Central memory CD8-positive, alpha-beta T cell (primary cell): ENCODE results near the gene CEP95.
"Not testable (repeated sequence)": the region's sequence is repeated elsewhere in the genome, so short reads cannot be mapped to it uniquely, and the experiment has no call there.

Experiments used
- ATAC-seq: fragments of 150-1000 bp; cut with Tn5 transposase; replicated peaks from 2 replicates; pipeline ENCODE4 v1.10.0; 2022; ENCODE audit warnings: mild to moderate bottlenecking, moderate FRiP score, moderate number of reproducible peaks; ENCODE audit not compliant: poor library complexity, severe bottlenecking; ENCODE audit errors: extremely low read depth
- DNase-seq, 2 donors: peaks; one replicate each; pipeline ENCODE4 v3.0.0; 2021; ENCODE audit warnings: low spot score in 2 of 2
- H3K27ac Mint-ChIP-seq: one replicate; pipeline ENCODE4 v1.8.0; 2022; ENCODE audit warnings: low read depth, mild to moderate bottlenecking, moderate library complexity, mixed read lengths
- H3K27me3 Mint-ChIP-seq: one replicate; pipeline ENCODE4 v1.8.0; 2022; ENCODE audit warnings: mixed read lengths
- H3K36me3 Mint-ChIP-seq: one replicate; pipeline ENCODE4 v1.8.0; 2022; ENCODE audit warnings: mild to moderate bottlenecking, moderate library complexity, mixed read lengths; ENCODE audit not compliant: insufficient read depth
- H3K4me1 Mint-ChIP-seq: one replicate; pipeline ENCODE4 v1.8.0; 2022; ENCODE audit warnings: mixed read lengths
- H3K4me3 Mint-ChIP-seq: one replicate; pipeline ENCODE4 v1.8.0; 2022; ENCODE audit warnings: mild to moderate bottlenecking, moderate library complexity, mixed read lengths
- H3K9me3 Mint-ChIP-seq: one replicate; pipeline ENCODE4 v1.8.0; 2022; ENCODE audit warnings: mixed read lengths

CEP95 gene

GRCh38 chr17:64477849-64478248, 28.9 kb upstream of the CEP95 start:
- no peaks in the 10 kb centered on the region for H3K27me3 Mint-ChIP-seq
- no peak overlapping the region for H3K4me3 Mint-ChIP-seq
- H3K27ac Mint-ChIP-seq: no peak overlapping the region
- peaks cover 20% of the 10 kb centered on the region for H3K36me3 Mint-ChIP-seq
- DNase-seq: no peak
- no peaks in the 10 kb centered on the region for H3K9me3 Mint-ChIP-seq
- peaks cover 5% of the 10 kb centered on the region for H3K4me1 Mint-ChIP-seq
- no peak for ATAC-seq

- no peak overlapping the region for H3K4me3 Mint-ChIP-seq
- H3K9me3 Mint-ChIP-seq: no peaks in the 10 kb centered on the region
- peak overlapping the region; percentile 22 for H3K27ac Mint-ChIP-seq
- peaks cover 36% of the 10 kb centered on the region for H3K36me3 Mint-ChIP-seq
- peaks cover 10% of the 10 kb centered on the region for H3K4me1 Mint-ChIP-seq
- no peaks in the 10 kb centered on the region for H3K27me3 Mint-ChIP-seq
- no peak for DNase-seq
- ATAC-seq: no peak
Observed at GRCh38 chr17:64480951-64481350, 25.8 kb upstream of the CEP95 start.

DNA sequence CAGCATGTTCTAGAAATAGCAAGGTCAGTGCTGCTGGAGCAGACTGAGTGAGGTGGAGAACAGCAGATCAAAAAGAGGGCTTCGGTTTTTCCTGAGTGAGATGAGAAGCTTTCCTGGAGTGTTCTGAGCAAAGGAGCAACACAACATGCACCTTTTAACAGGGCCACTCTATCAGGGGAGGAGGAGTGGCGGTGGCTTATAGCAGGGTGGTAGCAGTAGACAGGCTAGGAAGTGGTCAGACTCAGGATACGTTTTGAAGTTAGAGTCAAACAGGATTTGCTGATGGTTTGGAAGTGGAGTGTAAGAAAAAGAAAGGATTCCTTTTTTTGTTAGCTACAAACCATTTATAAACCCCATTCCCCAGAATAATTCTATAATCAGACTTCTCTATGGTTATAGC, 22.4 kb upstream of the CEP95 start:
- no peaks in the 10 kb centered on the region for H3K27me3 Mint-ChIP-seq
- peaks cover 10% of the 10 kb centered on the region for H3K4me1 Mint-ChIP-seq
- DNase-seq: no peak
- H3K9me3 Mint-ChIP-seq: no peaks in the 10 kb centered on the region
- no peak overlapping the region for H3K4me3 Mint-ChIP-seq
- no peak overlapping the region for H3K27ac Mint-ChIP-seq
- peaks cover 43% of the 10 kb centered on the region for H3K36me3 Mint-ChIP-seq
- ATAC-seq: no peak

GRCh38 chr17:64488301-64488700, 18.5 kb upstream of the CEP95 start:
- Mint-ChIP-seq H3K4me1 (peaks cover 5% of the 10 kb centered on the region), H3K27ac (no peak overlapping the region), H3K27me3 (no peaks in the 10 kb centered on the region), H3K36me3 (peaks cover 38% of the 10 kb centered on the region), H3K4me3 (no peak overlapping the region), H3K9me3 (no peaks in the 10 kb centered on the region)
- ATAC-seq: no peak
- DNase-seq: no peak

- H3K4me3 Mint-ChIP-seq: no peak overlapping the region
- H3K27me3 Mint-ChIP-seq: no peaks in the 10 kb centered on the region
- H3K4me1 Mint-ChIP-seq: peaks cover 19% of the 10 kb centered on the region
- DNase-seq: peak in 1 of 2 donors; percentile 27
- H3K27ac Mint-ChIP-seq: peak overlapping the region; percentile 55
- ATAC-seq: no peak
- H3K36me3 Mint-ChIP-seq: peaks cover 29% of the 10 kb centered on the region
- H3K9me3 Mint-ChIP-seq: no peaks in the 10 kb centered on the region
Observed at GRCh38 chr17:64491034-64491860, 15.5 kb upstream of the CEP95 start.

GRCh38 chr17:64491994-64492393, 14.8 kb upstream of the CEP95 start:
- peaks cover 36% of the 10 kb centered on the region for H3K36me3 Mint-ChIP-seq
- no peaks in the 10 kb centered on the region for H3K27me3 Mint-ChIP-seq
- H3K4me3 Mint-ChIP-seq: no peak overlapping the region
- H3K27ac Mint-ChIP-seq: peak overlapping the region; percentile 55
- ATAC-seq (no peak), DNase-seq (no peak)
- no peaks in the 10 kb centered on the region for H3K9me3 Mint-ChIP-seq
- H3K4me1 Mint-ChIP-seq: peaks cover 27% of the 10 kb centered on the region

DNA sequence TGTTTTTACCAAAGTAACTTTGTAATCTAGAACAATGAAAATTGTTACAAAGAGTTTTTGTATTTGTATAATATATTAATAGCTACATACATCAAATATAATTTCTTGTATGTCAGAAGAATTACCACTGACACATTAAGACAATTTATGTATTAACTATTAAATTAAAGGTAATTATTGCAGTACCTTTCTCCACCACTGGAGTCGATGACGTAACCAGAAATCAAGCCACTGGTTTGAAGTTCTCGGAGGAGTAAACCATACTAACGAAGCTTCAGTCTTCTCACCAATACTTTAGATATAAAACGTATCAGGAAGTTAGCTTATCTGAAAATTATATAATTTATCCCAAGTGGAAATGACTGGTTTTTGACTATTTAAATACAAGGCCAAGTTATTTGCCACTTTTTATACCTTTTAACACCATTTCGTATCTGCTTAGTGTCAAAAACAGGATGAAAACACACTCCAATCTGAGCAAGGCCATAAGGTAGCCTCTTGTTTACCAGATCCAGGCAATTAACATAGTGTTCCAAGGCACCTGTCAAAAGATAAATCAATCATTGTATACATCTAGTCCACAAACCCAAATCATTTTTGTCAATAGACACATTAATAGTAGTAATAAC, 14.2 kb upstream of the CEP95 start:
- ATAC-seq (no peak), DNase-seq (no peak)
- Mint-ChIP-seq H3K27me3 (no peaks in the 10 kb centered on the region), H3K4me1 (peaks cover 33% of the 10 kb centered on the region), H3K36me3 (peaks cover 41% of the 10 kb centered on the region), H3K9me3 (no peaks in the 10 kb centered on the region), H3K27ac (peak overlapping the region; percentile 55), H3K4me3 (no peak overlapping the region)

GRCh38 chr17:64494121-64494520, 12.7 kb upstream of the CEP95 start:
- Mint-ChIP-seq H3K27me3 (no peaks in the 10 kb centered on the region), H3K9me3 (no peaks in the 10 kb centered on the region), H3K4me3 (no peak overlapping the region), H3K4me1 (peaks cover 47% of the 10 kb centered on the region), H3K27ac (peak overlapping the region; percentile 33), H3K36me3 (peaks cover 48% of the 10 kb centered on the region)
- no peak for DNase-seq
- no peak for ATAC-seq

DNA sequence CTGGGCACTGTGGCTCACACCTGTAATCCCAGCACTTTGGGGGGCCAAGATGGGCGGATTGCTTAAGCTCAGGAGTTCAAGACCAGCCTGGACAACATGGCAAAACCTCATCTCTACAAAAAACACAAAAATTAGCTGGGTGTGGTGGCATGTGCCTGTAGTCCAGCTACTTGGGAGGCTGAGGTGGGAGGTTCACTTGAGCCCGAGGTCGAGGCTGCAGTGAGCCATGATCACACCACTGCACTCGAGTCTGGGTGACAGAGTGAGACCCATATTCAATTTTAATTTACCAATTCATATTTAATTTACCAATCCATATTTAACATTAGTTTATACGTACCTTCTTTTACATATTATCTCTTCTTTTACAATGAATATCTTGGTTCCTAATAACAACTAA, 11.5 kb upstream of the CEP95 start:
- H3K4me1 Mint-ChIP-seq: peaks cover 57% of the 10 kb centered on the region
- H3K4me3 Mint-ChIP-seq: peak overlapping the region; percentile 99
- not testable (repeated sequence) for H3K9me3 Mint-ChIP-seq, H3K27ac Mint-ChIP-seq, ATAC-seq, H3K27me3 Mint-ChIP-seq, DNase-seq
- peaks cover 54% of the 10 kb centered on the region for H3K36me3 Mint-ChIP-seq

DNA sequence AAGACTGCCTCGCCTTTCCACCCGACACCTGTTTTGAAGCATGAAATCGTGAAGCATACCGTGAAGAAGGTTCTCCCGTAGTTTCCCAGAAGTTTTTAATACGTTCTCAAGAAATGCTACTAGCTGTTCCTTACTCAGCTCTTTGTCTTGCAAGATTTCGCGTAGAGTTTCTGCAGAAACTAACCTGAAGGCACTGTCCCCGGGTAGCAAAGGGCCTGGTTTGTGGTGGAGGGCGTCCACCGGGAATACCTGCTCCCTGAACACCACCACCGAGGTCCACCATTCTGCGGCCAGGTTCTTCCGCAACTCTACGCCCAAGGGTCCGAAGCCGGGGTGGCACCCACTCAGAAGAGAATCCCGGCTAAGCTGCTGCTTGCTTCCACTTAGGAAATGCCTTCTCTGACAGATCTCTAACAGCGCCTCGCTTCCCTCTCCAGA, 10.4 kb upstream of the CEP95 start:
- Mint-ChIP-seq H3K27ac (peak overlapping the region; percentile 100), H3K27me3 (no peaks in the 10 kb centered on the region), H3K36me3 (peaks cover 61% of the 10 kb centered on the region), H3K9me3 (no peaks in the 10 kb centered on the region), H3K4me3 (peak overlapping the region; percentile 99), H3K4me1 (peaks cover 68% of the 10 kb centered on the region)
- ATAC-seq (no peak), DNase-seq (no peak)

GRCh38 chr17:64496786-64497564, 9.8 kb upstream of the CEP95 start, which contains the start of gene POLG2:
POLG2 (minus strand) TSS chr17:64497054; CDS start chr17:64496968, 86 bp downstream.
- Mint-ChIP-seq H3K4me3 (peak within 1 kb of the TSS; percentile 99), H3K36me3 (peaks cover 63% of the 10 kb centered on the region), H3K4me1 (peaks cover 74% of the 10 kb centered on the region), H3K27ac (peak within 1 kb of the TSS; percentile 100), H3K27me3 (no peaks in the 10 kb centered on the region), H3K9me3 (no peaks in the 10 kb centered on the region)
- DNase-seq (peak; percentile 89 to 94), ATAC-seq (peak; percentile 77)

DNA sequence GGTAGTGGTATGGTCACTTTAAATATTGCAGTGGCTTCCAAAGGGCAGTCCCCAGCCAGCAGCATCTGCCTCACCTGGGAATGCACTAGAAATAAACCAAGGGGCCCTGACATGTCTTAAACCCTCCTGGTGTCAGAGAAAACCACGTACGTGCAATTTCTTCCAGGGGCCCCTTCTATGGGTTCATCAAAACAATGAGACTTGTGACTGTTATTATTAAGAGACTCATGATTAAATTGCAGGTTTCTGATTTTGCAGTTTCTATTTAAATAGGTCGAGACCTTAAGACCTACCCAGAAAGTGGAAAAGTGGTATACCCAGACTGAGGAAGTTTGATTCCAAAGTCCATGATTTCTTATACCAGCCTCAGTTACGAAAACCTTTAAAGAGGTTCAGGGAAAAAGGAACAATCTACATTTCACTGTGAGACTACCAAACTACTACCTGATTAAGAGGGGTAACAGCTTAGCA, 9.2 kb upstream of the CEP95 start:
- H3K27me3 Mint-ChIP-seq: no peaks in the 10 kb centered on the region
- peak; percentile 4 for ATAC-seq
- H3K36me3 Mint-ChIP-seq: peaks cover 68% of the 10 kb centered on the region
- H3K27ac Mint-ChIP-seq: peak overlapping the region; percentile 100
- H3K4me1 Mint-ChIP-seq: peaks cover 80% of the 10 kb centered on the region
- DNase-seq: peak in 1 of 2 donors; percentile 51
- no peaks in the 10 kb centered on the region for H3K9me3 Mint-ChIP-seq
- peak overlapping the region; percentile 99 for H3K4me3 Mint-ChIP-seq
